GM18505 (cell line): Measurements from ENCODE around the gene TP53I13.

ENCODE experiments used
- ATAC-seq: cut with Tn5 transposase; IDR thresholded peaks from one replicate; pipeline ENCODE4 v1.9.1; 2021; ENCODE audit not compliant: unreplicated experiment
- POLR2A ChIP-seq: IDR thresholded peaks from 4 replicates; pipeline ENCODE4 v1.6.1; 2011; ENCODE audit warnings: borderline replicate concordance; ENCODE audit not compliant: insufficient read depth, insufficient read length; ENCODE audit errors: extremely low read depth

The TP53I13 gene

GRCh38 chr17:29571883-29572681 is 3.6 kb downstream of the TP53I13 start:
- no peak for ATAC-seq
- TF ChIP-seq POLR2A = no peak

- no peak for TF ChIP-seq POLR2A
- ATAC-seq = no peak
These were observed 4.4 kb downstream of the TP53I13 start for GRCh38 chr17:29572691-29573557.

- no peak for ATAC-seq
- no peak for TF ChIP-seq POLR2A
These were observed 5.0 kb downstream of the TP53I13 start for GRCh38 chr17:29573558-29573869.

GRCh38 chr17:29573871-29574731 is 5.6 kb downstream of the TP53I13 start:
- TF ChIP-seq POLR2A = no peak
- no peak for ATAC-seq

- no peak for ATAC-seq
- no peak for TF ChIP-seq POLR2A
These were observed 6.4 kb downstream of the TP53I13 start for GRCh38 chr17:29574732-29575510.

- no peak for TF ChIP-seq POLR2A
- ATAC-seq = no peak
These were observed 7.2 kb downstream of the TP53I13 start for GRCh38 chr17:29575511-29576213.

- ATAC-seq = no peak
- TF ChIP-seq POLR2A = no peak
These were observed 7.9 kb downstream of the TP53I13 start for GRCh38 chr17:29576214-29577000.

GRCh38 chr17:29577001-29577370 is 8.5 kb downstream of the TP53I13 start:
- TF ChIP-seq POLR2A = no peak
- ATAC-seq = no peak

GRCh38 chr17:29577385-29578211 is 9.1 kb downstream of the TP53I13 start:
- no peak for ATAC-seq
- no peak for TF ChIP-seq POLR2A

GRCh38 chr17:29578626-29579485 is 10.4 kb downstream of the TP53I13 start:
- no peak for ATAC-seq
- no peak for TF ChIP-seq POLR2A
